ENCODE measurements around the gene KCNQ1. TPM values are rescaled to one million over a fixed set of nuclear protein-coding genes. Genes with fewer than 3 reads are reported as not detected.

Gene KCNQ1
- total and polyA plus RNA-seq, 2 donors (not counting 3 experiments of a cell fraction or from before 2014, with no cell fraction given) = 0.07 to 0.09 TPM

DNA sequence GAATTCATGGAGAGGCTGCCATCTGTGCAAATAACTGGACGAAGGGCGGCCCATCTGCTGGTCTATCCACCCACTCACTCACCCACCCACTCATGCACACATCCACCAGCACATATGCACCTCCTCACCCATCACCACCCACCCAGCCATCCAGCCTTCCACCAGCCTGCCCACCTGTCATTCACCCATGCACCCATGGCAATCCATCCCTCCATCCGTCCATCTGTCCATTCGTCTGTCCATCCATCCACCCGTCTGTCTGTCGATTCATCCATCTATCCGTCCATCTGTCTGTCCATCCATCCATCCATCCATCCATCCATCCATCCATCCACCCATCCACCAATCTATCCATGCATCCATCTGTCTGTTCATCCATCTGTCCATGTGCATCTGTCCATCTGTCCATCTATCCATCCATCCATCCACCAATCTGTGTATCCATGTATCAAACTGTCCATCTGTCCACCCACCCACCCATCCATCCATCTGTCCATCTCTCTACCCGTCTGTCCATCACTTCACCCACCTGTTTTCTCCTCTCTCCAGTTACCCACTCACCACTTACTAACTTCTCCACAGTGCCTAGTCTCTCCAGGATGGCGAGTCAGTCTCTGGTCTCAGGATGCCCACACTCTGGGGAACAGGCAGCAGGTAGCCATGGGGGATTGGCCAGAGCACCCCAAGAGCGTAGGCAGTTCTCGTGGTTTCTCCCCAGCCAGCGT is 9.4 kb upstream of the KCNQ1 start:
- no peak overlapping the region for H3K9ac ChIP-seq (replicated peaks; ENCODE audit: extremely low read depth, insufficient read depth, low read length)
- intact Hi-C loops (cut with micrococcal nuclease) = loop anchor here (1.0 kb wide), 1 partner anchor 24 kb away; no protein-coding TSS in a partner anchor
- H3K4me2 ChIP-seq (ENCODE audit: insufficient read depth, low read length) = no peak overlapping the region
- H3K36me3 ChIP-seq (ENCODE audit: control insufficient read depth in 2 of 2, extremely low read depth in 1 of 2, insufficient read depth in 2 of 2, low read length in 2 of 2) = no peaks in the 10 kb centered on the region
- H2AFZ ChIP-seq (ENCODE audit: low read depth, low read length) = no peak overlapping the region
- no peaks in the 10 kb centered on the region for H4K20me1 ChIP-seq (replicated peaks; ENCODE audit: control insufficient read depth, extremely low read depth, insufficient read depth, low read length)
- no peaks in the 10 kb centered on the region for H3K79me2 ChIP-seq (ENCODE audit: control insufficient read depth, insufficient read depth, low read length)
- no peaks in the 10 kb centered on the region for H3K9me3 ChIP-seq (replicated peaks; ENCODE audit: control insufficient read depth, insufficient read depth, low read length)
- no peak overlapping the region for H3K27ac ChIP-seq (ENCODE audit: insufficient read depth, low read depth, low read length)
- dilution Hi-C loops (cut with MboI; ENCODE audit: extremely low pct_ligation_motif_present, low sequenced_read_pairs) = no loop called here
- H3K4me1 ChIP-seq (ENCODE audit: control insufficient read depth, extremely low read depth, insufficient read depth, low read length) = no peaks in the 10 kb centered on the region
- ChIA-PET CTCF (no interaction called here), POLR2A (no interaction called here)
- TF ChIP-seq POLR2A (IDR thresholded peaks at IDR 0.05; ENCODE audit: low read depth, low read length) (no peak), EZH2 (IDR thresholded peaks at IDR 0.05; ENCODE audit: borderline replicate concordance, low read depth, low read length, severe bottlenecking) (no peak), FOS (IDR thresholded peaks at IDR 0.05; ENCODE audit: borderline replicate concordance, insufficient read depth, low read length) (no peak), GATA2 (IDR thresholded peaks at IDR 0.05; ENCODE audit: insufficient read depth, insufficient read length, low read depth, low read length) (no peak), POLR2AphosphoS5 (IDR thresholded peaks at IDR 0.05; ENCODE audit: insufficient read depth, low read depth, low read length) (no peak), MYC (IDR thresholded peaks at IDR 0.05; ENCODE audit: low read depth, low read length) (no peak)
- TF ChIP-seq, protein P1, sequence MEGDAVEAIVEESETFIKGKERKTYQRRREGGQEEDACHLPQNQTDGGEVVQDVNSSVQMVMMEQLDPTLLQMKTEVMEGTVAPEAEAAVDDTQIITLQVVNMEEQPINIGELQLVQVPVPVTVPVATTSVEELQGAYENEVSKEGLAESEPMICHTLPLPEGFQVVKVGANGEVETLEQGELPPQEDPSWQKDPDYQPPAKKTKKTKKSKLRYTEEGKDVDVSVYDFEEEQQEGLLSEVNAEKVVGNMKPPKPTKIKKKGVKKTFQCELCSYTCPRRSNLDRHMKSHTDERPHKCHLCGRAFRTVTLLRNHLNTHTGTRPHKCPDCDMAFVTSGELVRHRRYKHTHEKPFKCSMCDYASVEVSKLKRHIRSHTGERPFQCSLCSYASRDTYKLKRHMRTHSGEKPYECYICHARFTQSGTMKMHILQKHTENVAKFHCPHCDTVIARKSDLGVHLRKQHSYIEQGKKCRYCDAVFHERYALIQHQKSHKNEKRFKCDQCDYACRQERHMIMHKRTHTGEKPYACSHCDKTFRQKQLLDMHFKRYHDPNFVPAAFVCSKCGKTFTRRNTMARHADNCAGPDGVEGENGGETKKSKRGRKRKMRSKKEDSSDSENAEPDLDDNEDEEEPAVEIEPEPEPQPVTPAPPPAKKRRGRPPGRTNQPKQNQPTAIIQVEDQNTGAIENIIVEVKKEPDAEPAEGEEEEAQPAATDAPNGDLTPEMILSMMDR (IDR thresholded peaks at IDR 0.05; ENCODE audit: extremely low read depth in 1 of 2, insufficient read depth in 1 of 2, low read depth in 1 of 2, low read length in 2 of 2) = no peak
- FAIRE-seq = no peak
- H3K9me1 ChIP-seq (replicated peaks; ENCODE audit: control insufficient read depth, extremely low read depth, insufficient read depth, low read length) = no peaks in the 10 kb centered on the region
- H3K4me3 ChIP-seq (replicated peaks in 1 of 3; ENCODE audit: insufficient read depth in 1 of 3, low read depth in 1 of 3, low read length in 3 of 3) = no peak overlapping the region
- no peak for DNase-seq (ENCODE audit: low read depth, low spot score)
- BruUV-seq (replicated peaks) = no TSS peak
- no peaks in the 10 kb centered on the region for H3K27me3 ChIP-seq (ENCODE audit: control insufficient read depth in 2 of 2, insufficient read depth in 2 of 2, low read length in 2 of 2)
